PC-3 (cell line): ENCODE results near the gene CHMP1B.

Experiments used
- CTCF ChIP-seq: fragments of 300-600 bp; sonication (generic); conservative IDR thresholded peaks from 2 replicates; pipeline ENCODE4 v1.5.1; 2017; ENCODE audit warnings: antibody characterized with exemption, low read depth, mild to moderate bottlenecking, low read length
- EZH2 ChIP-seq: fragments of 300-600 bp; sonication (generic); IDR thresholded peaks from one replicate; pipeline ENCODE4 v1.6.1; 2017; ENCODE audit warnings: antibody characterized with exemption, mild to moderate bottlenecking, low read length; ENCODE audit not compliant: unreplicated experiment

GRCh38 chr18:11902522-11903292 lies 51.5 kb downstream of the CHMP1B start:
- TF ChIP-seq CTCF, result no peak
- TF ChIP-seq EZH2, result no peak
